Activated CD4-positive, alpha-beta T cell treated with anti-CD3 and anti-CD28 coated beads for 48 hours (primary cell): ENCODE results near the gene GDNF.
"Not testable (repeated sequence)": the region's sequence is repeated elsewhere in the genome, so short reads cannot be mapped to it uniquely, and the experiment has no call there.

Experiments used
- DNase-seq: peaks from one replicate; pipeline ENCODE4 v3.0.0-alpha.2; 2020

GDNF gene

GRCh38 chr5:37815913-37816312 is 23.9 kb downstream of the GDNF start:
- DNase-seq = no peak

- no peak for DNase-seq
Observed at GRCh38 chr5:37814699-37815098, 25.1 kb downstream of the GDNF start.

GRCh38 chr5:37812365-37812764 is 27.5 kb downstream of the GDNF start:
- DNase-seq = no peak

GRCh38 chr5:37811866-37812265 is 28.0 kb downstream of the GDNF start:
- no peak for DNase-seq

- no peak for DNase-seq
Observed at GRCh38 chr5:37810311-37810710, 29.5 kb downstream of the GDNF start.

- DNase-seq = no peak
Observed at GRCh38 chr5:37808945-37809344, 30.9 kb downstream of the GDNF start.

- no peak for DNase-seq
Observed at GRCh38 chr5:37807621-37808301, 32.1 kb downstream of the GDNF start.

- no peak for DNase-seq
Observed at GRCh38 chr5:37807015-37807414, 32.8 kb downstream of the GDNF start.

- DNase-seq = no peak
Observed at GRCh38 chr5:37806476-37806875, 33.4 kb downstream of the GDNF start.

GRCh38 chr5:37806016-37806415 is 33.8 kb downstream of the GDNF start:
- no peak for DNase-seq

GRCh38 chr5:37804401-37804800 is 35.4 kb downstream of the GDNF start:
- DNase-seq = no peak

GRCh38 chr5:37803487-37803886 is 36.4 kb downstream of the GDNF start:
- DNase-seq = no peak

GRCh38 chr5:37801521-37801920 is 38.3 kb downstream of the GDNF start:
- DNase-seq = no peak

GRCh38 chr5:37799865-37800421 is 39.9 kb downstream of the GDNF start:
- DNase-seq = no peak

- DNase-seq = not testable (repeated sequence)
Observed at GRCh38 chr5:37796435-37796834, 43.4 kb downstream of the GDNF start.

GRCh38 chr5:37795292-37795691 is 44.5 kb downstream of the GDNF start:
- not testable (repeated sequence) for DNase-seq

GRCh38 chr5:37792975-37793631 is 46.7 kb downstream of the GDNF start:
- DNase-seq = no peak

- DNase-seq = no peak
Observed at GRCh38 chr5:37791321-37791720, 48.5 kb downstream of the GDNF start.

- DNase-seq = no peak
Observed at GRCh38 chr5:37789991-37790390, 49.9 kb downstream of the GDNF start.

- no peak for DNase-seq
Observed at GRCh38 chr5:37787742-37788141, 52.1 kb downstream of the GDNF start.

GRCh38 chr5:37786862-37787519 is 52.9 kb downstream of the GDNF start:
- no peak for DNase-seq

GRCh38 chr5:37786416-37786815 is 53.4 kb downstream of the GDNF start:
- DNase-seq = no peak

- not testable (repeated sequence) for DNase-seq
Observed at GRCh38 chr5:37781409-37781808, 58.4 kb downstream of the GDNF start.
